ENCODE data around the gene FAM50B.

GRCh38 chr6:3829285-3829684, 19.9 kb upstream of the FAM50B start:
- TF ChIP-seq, protein P1, sequence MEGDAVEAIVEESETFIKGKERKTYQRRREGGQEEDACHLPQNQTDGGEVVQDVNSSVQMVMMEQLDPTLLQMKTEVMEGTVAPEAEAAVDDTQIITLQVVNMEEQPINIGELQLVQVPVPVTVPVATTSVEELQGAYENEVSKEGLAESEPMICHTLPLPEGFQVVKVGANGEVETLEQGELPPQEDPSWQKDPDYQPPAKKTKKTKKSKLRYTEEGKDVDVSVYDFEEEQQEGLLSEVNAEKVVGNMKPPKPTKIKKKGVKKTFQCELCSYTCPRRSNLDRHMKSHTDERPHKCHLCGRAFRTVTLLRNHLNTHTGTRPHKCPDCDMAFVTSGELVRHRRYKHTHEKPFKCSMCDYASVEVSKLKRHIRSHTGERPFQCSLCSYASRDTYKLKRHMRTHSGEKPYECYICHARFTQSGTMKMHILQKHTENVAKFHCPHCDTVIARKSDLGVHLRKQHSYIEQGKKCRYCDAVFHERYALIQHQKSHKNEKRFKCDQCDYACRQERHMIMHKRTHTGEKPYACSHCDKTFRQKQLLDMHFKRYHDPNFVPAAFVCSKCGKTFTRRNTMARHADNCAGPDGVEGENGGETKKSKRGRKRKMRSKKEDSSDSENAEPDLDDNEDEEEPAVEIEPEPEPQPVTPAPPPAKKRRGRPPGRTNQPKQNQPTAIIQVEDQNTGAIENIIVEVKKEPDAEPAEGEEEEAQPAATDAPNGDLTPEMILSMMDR (IDR thresholded peaks at IDR 0.05; ENCODE audit: poor library complexity) = no peak
- TF ChIP-seq EZH2phosphoT487 (IDR thresholded peaks at IDR 0.05; ENCODE audit: low read depth, severe bottlenecking, unreplicated experiment) = no peak
